Urinary bladder (tissue), 4 donors: ENCODE data around the gene LIN54. TPM values are rescaled to one million over a fixed set of nuclear protein-coding genes. Genes with fewer than 3 reads are reported as not detected.

ENCODE experiments used
- DNase-seq: peaks from one replicate; pipeline ENCODE4 v3.0.0-alpha.2; 2015; ENCODE audit errors: extremely low spot score
- H3K27ac ChIP-seq: one replicate; pipeline ENCODE4 v1.5.1; 2013; ENCODE audit warnings: low read depth, mild to moderate bottlenecking, moderate library complexity
- H3K36me3 ChIP-seq: one replicate; pipeline ENCODE4 v1.6.1; 2013; ENCODE audit warnings: mild to moderate bottlenecking, moderate library complexity; ENCODE audit not compliant: insufficient read depth
- H3K4me1 ChIP-seq: one replicate; pipeline ENCODE4 v1.6.1; 2013; ENCODE audit warnings: mild to moderate bottlenecking, moderate library complexity; ENCODE audit not compliant: insufficient read depth
- H3K4me3 ChIP-seq: one replicate; pipeline ENCODE4 v1.5.1; 2013; ENCODE audit warnings: low read depth, low read length
- WGBS: extraction: QIAGEN DNeasy Blood & Tissue Kit; methylation state at CpG from one replicate; pipeline ENCODE4 v1.1.7; 2013; 5-methylcytosine and 5-hydroxymethylcytosine counted together
- polyA plus RNA-seq: library from polyadenylated mRNA; stranded (reverse); fragments of 200-250 nt; gene quantifications from one replicate; pipeline ENCODE4 v1.2.3, GENCODE V29; 2013
- total RNA-seq: library from RNA; depleted of rRNA; stranded (reverse); fragments of >200 nt; gene quantifications from one replicate; pipeline ENCODE4 v1.2.3, GENCODE V29; 2014
- donor health status: healthy with polysubstance abuse.
- donor health status: healthy.

Gene LIN54
- total and polyA plus RNA-seq, 2 donors, result 5.5 to 21.5 TPM

DNA sequence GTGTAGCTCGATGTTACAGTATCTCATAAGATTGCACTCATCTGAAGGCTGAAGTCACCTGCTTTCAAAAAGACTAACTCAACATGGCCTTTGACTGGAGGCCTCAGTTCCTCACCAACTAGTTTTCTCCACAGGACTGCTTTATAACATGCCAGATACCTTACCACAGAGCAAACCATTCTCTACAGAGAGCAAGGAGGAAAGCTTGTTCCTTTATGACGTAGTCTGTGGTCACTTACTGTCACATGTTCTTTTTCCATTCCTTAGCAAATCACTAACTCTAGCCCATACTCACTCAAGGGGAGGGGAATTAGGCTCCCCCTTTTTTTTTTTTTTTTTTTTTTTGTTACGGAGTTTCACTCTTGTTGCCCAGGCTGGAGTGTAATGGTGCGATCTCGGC, 106.9 kb downstream of the LIN54 start:
- H3K27ac ChIP-seq, result no peak overlapping the region
- DNase-seq, result no peak
- no peak overlapping the region for H3K4me3 ChIP-seq
- H3K4me1 ChIP-seq, result no peaks in the 10 kb centered on the region
- no peaks in the 10 kb centered on the region for H3K36me3 ChIP-seq
- WGBS, result 91% methylated on average over 5 of the region's 5 CpGs

DNA sequence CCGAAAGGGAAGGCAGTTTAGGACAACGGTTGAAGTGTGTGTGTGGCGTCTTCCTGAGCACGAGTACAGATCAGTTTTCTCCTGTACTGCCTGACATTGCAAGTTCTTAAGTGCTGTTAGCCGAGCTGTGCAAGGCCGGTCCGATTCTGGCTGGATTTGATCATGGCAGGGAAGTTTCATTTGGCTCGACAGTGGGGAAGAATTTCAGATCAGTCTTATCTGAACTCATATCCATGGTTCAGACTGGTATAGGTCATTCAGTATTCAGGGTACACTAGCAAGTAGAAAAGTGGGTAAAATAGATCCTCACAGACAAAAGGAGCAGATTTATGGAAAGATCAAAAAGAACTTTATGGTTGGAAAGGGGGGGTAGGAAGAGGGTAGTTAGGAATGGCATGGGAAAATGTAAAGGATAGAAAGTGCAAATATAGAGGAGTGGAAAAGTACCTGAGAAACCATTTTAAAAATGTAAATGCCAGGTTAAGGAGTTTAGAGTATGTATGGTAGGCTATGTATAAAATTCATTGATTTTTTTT, 109.4 kb downstream of the LIN54 start:
- WGBS, result under 1% methylated on average over 8 of the region's 8 CpGs
- no peaks in the 10 kb centered on the region for H3K36me3 ChIP-seq
- H3K4me1 ChIP-seq, result no peaks in the 10 kb centered on the region

DNA sequence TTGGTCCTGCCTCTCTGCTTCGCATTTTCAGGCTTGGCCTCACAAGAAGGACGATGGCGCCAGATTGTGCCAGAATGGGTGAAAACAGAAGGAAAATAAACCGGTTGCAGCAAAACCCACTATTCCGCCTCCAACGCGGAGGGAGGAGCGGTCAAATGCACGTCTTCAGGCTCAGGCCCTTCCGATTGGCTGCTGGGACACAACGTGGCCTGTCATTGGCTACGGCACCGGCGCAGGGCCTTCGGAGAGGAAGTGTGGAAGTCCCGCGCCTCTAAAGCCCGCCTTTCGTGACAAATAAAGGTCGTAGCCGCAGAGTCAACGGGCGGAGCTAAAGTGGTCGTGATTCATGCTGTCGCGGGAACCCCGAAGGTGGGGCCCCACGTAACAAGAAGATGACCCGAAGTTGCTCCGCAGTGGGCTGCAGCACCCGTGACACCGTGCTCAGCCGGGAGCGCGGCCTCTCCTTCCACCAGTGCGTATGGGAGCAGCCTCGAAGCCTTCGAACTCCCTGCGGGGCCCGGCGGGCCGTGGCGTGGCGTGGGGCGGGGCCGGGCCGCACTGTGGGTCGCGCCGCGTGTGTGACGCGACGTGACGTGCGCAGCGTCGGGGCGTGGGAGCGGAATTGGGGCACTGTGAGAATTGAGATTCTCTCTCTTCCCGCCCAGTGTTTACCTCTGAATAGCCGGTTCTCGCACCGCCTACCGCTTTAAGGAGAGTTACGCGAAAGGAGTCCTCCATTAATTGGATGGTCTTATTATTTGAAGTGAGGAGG, 110.0 kb downstream of the LIN54 start, which contains the start of gene THAP9:
THAP9 (plus strand) TSS at position 325 of the 772 bp plus-strand sequence; CDS start at position 393, 68 bp downstream.
- under 1% methylated on average over 67 of the region's 67 CpGs for WGBS
- DNase-seq, result peak; percentile 99
- Histone ChIP-seq H3K27ac (peak within 1 kb of the TSS; percentile 99), H3K4me1 (no peaks in the 10 kb centered on the region), H3K36me3 (no peaks in the 10 kb centered on the region), H3K4me3 (peak within 1 kb of the TSS; percentile 65)

More for the DNA sequence above, 109.4 kb downstream of the LIN54 start:
- Histone ChIP-seq H3K4me3 (peak overlapping the region; percentile 47), H3K27ac (peak overlapping the region; percentile 99)
- DNase-seq, result no peak

DNA sequence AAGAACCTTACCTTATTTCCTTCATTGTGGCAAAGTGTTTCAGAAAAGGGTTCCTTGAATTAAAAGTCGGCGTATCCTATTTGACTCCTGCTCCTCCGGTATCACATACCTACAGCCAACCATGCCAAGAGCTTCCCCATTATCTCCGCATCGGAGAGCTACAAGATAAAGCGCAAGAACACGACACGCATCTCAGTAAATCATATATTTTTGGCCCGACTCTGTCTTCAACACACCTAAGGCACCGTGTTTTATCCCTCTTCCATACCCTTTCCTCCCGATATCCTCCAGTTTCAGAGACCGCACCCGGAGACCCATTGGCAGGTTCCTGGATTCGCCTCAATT, 110.6 kb downstream of the LIN54 start:
- Histone ChIP-seq H3K4me1 (no peaks in the 10 kb centered on the region), H3K36me3 (no peaks in the 10 kb centered on the region), H3K4me3 (peak overlapping the region; percentile 65), H3K27ac (peak overlapping the region; percentile 93)
- WGBS, result under 1% methylated on average over 14 of the region's 14 CpGs
- DNase-seq, result no peak

DNA sequence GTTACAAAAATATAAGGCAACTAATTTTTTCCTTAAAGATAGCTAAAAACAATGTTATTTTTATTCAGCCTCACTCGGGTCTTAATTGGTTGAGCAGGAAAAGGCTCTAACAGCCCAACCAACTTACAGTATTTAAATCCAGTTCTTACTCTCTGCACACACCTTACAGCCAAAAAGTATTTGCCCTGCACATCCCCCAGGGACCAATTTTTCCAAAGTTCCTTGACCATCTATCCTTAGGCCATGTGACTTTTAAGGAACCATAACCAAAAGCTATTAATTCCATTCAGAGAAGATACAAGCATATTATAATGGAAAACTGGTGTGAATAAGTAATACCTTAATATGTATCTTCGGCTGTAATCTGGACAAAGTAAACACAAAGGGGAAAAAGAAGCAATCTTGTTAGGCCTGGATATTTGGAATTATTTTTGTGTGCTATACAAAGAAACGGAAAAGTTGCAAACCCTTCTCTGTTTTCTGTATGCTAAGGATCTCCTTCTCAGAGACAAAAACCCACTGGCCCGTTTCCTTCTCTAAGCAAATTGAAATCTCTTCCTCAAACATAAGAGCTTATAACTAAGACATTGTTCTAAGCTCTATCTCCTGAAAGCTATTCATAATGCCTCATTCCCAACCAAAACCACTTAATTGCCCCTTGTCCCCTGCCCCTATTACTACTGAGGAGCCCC, 111.1 kb downstream of the LIN54 start:
- under 1% methylated on average over 4 of the region's 4 CpGs for WGBS
- Histone ChIP-seq H3K4me3 (peak overlapping the region; percentile 65), H3K36me3 (no peaks in the 10 kb centered on the region), H3K4me1 (no peaks in the 10 kb centered on the region), H3K27ac (peak overlapping the region; percentile 93)
- no peak for DNase-seq

DNA sequence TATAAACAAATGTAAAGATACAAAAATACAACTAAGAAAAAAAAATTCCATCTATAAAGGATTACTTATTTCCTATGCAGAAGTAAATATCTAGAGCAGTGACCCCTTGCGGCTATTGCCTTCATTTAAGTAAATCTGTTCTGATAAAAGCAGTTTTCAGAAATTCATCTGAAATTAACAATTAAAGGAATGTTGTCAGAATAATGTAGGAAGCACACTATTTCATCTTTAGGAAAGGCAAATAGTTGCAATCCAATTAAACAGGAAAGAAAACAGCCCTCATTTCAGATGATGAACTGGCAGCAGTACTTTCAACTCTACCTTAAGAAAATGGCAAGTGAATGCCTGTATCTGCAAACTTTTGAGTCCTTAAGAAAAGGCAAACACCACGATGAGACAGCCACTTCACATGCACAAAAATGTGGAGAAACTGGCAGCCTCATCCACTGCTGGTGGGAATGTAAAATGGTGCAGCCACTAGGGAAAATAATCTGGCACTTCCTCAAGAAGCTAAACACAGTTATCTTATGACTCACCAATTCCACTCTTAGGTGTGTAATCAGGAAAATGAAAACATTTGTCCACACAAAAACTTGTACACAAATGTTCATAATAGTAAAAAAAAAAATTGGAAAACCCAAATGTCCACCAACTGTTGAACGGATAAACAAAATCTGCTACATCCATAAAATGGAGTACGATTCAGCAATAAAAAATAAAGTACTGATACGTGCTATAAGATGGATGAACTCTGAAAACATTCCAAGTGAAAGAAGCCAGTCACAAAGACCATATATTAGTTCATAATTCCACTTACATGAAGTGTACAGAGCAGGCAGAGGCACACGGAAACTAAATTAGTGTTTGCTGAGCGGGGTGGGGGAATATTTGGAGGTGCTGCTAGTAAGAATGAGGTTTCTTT, 112.0 kb downstream of the LIN54 start:
- 48% methylated on average over 7 of the region's 7 CpGs for WGBS
- Histone ChIP-seq H3K4me3 (no peak overlapping the region), H3K4me1 (no peaks in the 10 kb centered on the region), H3K36me3 (no peaks in the 10 kb centered on the region), H3K27ac (no peak overlapping the region)
- no peak for DNase-seq

DNA sequence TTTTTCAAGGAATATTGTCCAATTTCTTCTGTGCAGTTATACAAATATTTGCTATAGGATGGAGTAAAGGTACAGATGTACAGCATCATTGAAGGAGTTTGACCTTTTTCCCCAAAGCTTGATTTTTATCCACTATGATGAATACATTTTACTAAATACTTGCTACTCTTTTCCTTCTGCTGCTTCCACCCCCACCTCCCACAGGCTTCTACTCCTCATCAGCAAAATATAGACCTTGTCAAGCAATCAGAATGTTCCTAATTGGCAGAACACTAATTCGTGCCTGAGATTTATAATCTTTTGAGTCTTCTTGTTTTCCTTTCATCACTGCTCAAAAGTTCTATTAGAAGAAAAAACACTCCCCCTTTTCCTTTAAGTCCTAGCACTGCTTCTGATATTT, 113.9 kb downstream of the LIN54 start:
- 87% methylated on average over 1 of the region's 1 CpG for WGBS
- Histone ChIP-seq H3K4me1 (no peaks in the 10 kb centered on the region), H3K27ac (no peak overlapping the region), H3K36me3 (no peaks in the 10 kb centered on the region), H3K4me3 (no peak overlapping the region)
- no peak for DNase-seq

DNA sequence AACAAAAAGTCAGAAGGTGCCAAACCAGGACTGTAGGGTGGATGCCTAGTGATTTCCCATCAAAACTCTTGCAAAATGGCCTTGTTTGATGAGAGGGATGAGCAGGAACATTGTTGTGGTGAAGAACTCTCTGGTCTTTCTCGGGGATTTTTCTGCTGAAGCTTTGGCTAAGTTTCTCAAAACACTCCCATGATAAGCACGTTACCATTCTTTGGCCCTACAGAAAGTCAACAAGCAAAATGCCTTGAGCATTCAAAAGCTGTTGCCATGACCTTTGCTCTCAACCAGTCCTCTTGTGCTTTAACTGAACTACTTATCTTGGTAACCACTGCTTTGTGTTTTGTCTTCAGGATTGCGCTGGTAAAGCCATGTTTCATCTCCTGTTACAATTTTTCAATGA, 116.7 kb downstream of the LIN54 start:
- 89% methylated on average over 3 of the region's 3 CpGs for WGBS
- DNase-seq, result no peak
- Histone ChIP-seq H3K4me3 (no peak overlapping the region), H3K4me1 (no peaks in the 10 kb centered on the region), H3K27ac (no peak overlapping the region), H3K36me3 (no peaks in the 10 kb centered on the region)

DNA sequence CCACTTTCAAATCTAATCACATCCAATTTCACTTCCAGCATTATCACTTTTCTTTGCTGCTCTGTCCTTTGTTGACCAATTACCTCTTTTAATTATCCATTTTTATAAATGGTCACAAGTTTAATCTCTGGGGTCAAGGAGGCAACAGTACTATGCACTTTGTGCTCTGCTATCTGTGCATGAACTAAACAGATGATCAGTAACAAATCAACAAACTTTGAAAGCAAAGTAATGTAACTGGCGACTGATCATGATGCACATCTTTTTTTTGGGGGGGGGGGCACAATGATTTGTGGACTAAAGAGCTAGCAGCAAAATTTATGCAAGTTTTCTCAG, 118.2 kb downstream of the LIN54 start:
- Histone ChIP-seq H3K36me3 (no peaks in the 10 kb centered on the region), H3K4me1 (no peaks in the 10 kb centered on the region), H3K4me3 (no peak overlapping the region), H3K27ac (no peak overlapping the region)
- 66% methylated on average over 1 of the region's 1 CpG for WGBS
- no peak for DNase-seq

DNA sequence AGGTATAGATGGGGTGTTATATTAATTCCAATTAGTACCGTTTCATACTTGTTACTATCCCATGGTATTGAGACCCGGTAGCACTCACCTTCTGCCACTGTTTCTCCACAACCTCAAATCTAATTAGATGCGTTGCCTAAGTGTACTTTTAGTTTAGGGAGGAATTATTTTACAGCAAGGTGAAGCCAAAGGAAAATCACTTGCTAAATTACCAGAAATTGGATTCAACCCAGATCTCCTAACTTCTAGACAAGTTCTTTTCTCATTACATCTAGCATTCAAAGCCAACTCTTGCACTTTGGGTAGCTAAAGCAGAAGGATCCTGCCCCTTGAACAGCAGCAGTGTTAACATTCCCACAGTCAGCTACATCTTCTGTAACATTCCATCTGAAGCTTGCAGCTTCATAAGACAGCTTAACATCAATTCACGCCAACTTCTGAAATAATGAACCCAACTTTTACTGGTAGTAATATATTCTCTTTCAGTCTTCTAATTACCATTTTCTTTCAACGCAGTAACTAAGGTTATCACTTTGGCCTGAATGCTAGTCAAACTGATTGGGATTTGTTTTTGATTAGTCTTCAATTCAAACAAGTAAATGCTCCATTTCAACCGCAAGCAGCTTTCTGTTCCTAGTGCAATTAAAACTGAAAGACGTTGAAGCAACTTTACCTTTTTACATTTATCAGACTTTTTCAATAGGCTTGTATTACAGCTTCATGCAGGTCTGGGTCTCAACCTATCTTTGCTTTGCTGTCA, 118.7 kb downstream of the LIN54 start:
- DNase-seq, result no peak
- Histone ChIP-seq H3K36me3 (no peaks in the 10 kb centered on the region), H3K4me1 (no peaks in the 10 kb centered on the region), H3K4me3 (peak overlapping the region; percentile 75), H3K27ac (peak overlapping the region; percentile 99)
- 27% methylated on average over 7 of the region's 7 CpGs for WGBS

DNA sequence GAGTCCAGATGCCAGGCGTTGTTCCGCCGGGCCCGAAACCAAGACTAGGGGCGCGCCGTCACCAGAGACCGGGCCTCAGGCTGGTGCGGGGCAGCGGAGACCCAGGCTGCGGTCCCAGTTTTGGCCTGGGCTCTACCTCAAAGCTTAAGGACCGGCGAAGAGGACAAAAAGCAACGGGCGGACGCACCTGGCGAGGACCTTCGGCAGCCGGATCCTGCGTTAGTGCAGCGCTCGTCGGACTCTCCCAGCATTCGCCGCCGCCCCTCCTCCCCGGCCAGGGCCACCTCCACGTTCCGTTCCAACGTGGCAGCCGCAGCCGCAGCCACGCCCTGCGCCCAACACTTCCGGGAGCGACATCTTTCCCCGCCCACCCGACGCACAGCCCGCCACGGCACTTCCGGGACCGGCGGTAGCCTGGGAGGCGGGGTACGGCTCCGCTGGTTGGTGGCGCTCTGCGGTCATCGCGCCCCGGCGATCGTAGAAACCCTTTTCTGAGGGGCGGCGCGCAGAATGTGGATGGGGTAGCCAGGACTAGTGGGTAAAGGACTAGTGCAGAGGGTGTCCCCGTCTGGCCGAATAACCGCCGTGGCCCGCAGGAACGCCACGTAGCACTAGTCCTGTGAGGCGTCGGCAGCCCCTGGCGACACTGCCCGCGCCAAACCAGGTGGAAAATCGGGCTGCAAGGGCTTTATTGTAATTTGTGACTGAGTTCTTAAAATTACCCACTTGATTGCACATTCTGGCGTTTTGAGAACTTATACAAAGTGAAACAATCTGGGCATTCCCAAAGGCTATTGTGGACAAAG, 119.5 kb downstream of the LIN54 start, which contains the start of gene SEC31A:
SEC31A (minus strand) TSS at position 253 of the 806 bp plus-strand sequence. CDS start 9,217 bp downstream, outside the sequence.
- Histone ChIP-seq H3K36me3 (no peaks in the 10 kb centered on the region), H3K27ac (peak within 1 kb of the TSS; percentile 99), H3K4me3 (peak within 1 kb of the TSS; percentile 75), H3K4me1 (peaks cover 2% of the 10 kb centered on the region)
- peak; percentile 84 for DNase-seq
- WGBS, result under 1% methylated on average over 71 of the region's 71 CpGs

DNA sequence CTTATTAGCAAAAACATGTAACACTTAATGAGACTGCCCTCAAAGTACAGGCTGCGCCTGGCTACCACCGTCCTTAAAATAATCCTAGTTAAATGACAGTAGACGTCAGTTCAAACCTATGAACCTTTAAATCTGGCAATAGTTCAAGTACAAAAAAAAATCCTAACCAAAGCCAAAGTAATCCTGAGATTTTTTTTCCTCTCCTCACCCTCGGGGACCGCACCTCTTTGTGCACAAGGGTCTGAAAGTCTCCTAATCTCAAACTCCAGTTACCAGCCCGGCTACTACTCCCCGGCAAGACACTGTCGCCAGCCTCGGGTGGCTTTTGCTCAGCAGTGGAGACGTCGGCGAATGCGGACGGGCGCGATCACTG, 120.1 kb downstream of the LIN54 start:
- H3K4me1 ChIP-seq, result peaks cover 2% of the 10 kb centered on the region
- no peaks in the 10 kb centered on the region for H3K36me3 ChIP-seq
- DNase-seq, result peak; percentile 31
- peak overlapping the region; percentile 97 for H3K27ac ChIP-seq
- WGBS, result under 1% methylated on average over 16 of the region's 16 CpGs
- peak overlapping the region; percentile 75 for H3K4me3 ChIP-seq
